Cardiac fibroblast (primary cell): Measurements from ENCODE around the gene LEKR1.

Experiments
- DNase-seq, 2 donors: peaks; one replicate each; pipeline versions ENCODE4 v3.0.0 to v3.0.0-alpha.2; 2010; ENCODE audit warnings: low read depth in 2 of 2
- H3K4me3 ChIP-seq, 2 donors: replicated peaks in 1 of 2; 1 replicate in 1 of 2; 2 replicates in 1 of 2; pipeline ENCODE4 v1.5.1; 2011; ENCODE audit warnings: low read depth in 2 of 2, low read length in 2 of 2, mild to moderate bottlenecking in 2 of 2, moderate library complexity in 1 of 2
- TF ChIP-seq, protein P1 (sequence below): IDR thresholded peaks from one replicate; pipeline ENCODE4 v1.5.1; 2011; ENCODE audit warnings: low read depth, mild to moderate bottlenecking, low read length, inconsistent platforms

LEKR1 gene

DNA sequence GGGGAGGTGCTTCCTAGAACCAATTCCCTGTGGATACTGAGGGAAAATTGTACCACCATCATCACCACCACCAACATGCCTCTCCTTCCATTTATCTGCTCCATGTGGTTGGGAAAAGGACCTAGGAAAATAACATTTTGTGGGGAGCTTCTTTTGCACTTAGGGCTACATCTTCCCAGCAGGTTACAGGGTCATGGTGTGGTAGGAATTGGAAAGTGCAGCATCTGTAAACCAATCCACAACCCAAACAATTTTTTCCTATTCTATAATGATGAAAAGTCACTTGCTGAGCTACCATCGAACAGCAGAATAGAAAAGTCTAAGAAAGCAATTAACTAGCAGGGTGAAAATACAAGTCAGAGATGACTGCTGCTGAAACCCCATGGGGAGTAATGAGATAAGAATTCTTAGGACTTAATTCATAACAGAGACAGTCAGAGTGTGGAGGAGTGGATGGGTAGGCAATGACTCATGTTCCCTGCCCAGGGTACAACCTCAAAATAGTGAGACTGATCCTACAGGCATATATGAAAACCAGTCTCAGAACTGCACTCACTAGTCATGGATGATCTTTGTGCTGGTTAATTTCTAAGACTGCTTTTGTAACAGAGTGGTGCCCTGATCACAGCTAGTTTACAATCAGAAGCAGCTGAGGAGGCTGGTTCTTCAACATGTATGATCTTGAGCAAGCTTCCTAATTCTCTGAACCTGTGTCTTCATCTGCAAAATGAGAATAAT lies 38.1 kb upstream of the LEKR1 start:
- DNase-seq: peak; percentile 80 to 95
- TF ChIP-seq, protein P1, sequence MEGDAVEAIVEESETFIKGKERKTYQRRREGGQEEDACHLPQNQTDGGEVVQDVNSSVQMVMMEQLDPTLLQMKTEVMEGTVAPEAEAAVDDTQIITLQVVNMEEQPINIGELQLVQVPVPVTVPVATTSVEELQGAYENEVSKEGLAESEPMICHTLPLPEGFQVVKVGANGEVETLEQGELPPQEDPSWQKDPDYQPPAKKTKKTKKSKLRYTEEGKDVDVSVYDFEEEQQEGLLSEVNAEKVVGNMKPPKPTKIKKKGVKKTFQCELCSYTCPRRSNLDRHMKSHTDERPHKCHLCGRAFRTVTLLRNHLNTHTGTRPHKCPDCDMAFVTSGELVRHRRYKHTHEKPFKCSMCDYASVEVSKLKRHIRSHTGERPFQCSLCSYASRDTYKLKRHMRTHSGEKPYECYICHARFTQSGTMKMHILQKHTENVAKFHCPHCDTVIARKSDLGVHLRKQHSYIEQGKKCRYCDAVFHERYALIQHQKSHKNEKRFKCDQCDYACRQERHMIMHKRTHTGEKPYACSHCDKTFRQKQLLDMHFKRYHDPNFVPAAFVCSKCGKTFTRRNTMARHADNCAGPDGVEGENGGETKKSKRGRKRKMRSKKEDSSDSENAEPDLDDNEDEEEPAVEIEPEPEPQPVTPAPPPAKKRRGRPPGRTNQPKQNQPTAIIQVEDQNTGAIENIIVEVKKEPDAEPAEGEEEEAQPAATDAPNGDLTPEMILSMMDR: no peak
- no peak overlapping the region for H3K4me3 ChIP-seq

DNA sequence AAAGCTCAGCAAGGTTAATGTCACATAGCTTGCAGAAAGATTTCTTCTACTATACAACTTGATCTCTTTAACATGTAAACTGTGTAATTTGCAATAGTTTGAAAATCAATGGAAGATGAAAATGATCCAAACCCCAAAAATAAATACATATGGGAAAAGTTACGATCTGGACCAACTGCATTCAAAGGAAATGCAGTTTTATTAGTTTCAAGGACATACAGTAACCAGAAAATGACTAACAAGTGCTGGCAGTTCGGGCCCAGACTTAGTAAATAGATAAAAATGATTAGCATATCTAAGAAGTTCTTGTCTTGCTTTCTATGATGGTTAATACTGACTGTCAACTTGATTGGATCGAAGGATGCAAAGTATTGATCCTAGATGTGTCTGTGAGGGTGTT lies 37.3 kb upstream of the LEKR1 start:
- H3K4me3 ChIP-seq: no peak overlapping the region
- DNase-seq: peak in 1 of 2 donors; percentile 39
- TF ChIP-seq, protein P1: no peak

DNA sequence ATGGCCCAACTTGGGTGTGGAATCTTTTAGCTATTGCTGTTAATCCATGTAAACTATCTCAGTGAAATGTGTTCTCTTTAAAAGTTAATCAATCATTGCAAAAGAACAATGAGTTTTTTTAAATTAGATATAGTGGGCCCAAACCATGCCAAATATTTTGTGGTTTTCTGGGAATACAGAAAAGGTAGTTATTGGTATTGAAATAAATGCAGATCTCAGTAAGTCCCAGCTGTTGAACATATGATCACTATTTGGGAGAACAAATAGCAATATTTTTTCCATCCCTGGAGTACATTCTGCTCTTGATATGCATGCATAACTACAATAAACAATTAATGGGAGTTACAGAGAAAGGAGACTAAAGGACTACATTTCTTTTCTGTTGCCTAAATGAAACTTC lies 36.0 kb upstream of the LEKR1 start:
- no peak overlapping the region for H3K4me3 ChIP-seq
- TF ChIP-seq, protein P1: no peak
- no peak for DNase-seq

DNA sequence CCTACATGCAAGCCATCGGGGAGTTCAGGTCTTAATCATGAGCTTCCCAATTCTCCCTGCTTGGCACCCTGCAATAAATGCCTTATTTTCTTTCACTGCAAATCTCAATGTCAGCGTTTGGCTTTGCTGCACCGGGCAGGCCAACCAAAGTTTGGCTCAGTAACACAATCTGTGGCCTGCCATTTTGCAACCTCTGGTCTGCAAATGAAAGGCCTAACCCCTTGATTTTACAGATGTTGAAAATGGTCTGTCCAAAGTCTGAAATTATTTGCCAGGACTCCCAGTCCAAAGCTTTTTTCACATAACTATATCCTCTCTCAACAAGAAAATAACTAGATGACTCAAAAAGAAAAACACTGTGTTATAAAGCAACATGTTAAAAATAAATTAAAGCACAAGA lies 34.0 kb upstream of the LEKR1 start:
- peak in 1 of 2 donors; percentile 22 for DNase-seq
- no peak overlapping the region for H3K4me3 ChIP-seq
- TF ChIP-seq, protein P1: no peak

DNA sequence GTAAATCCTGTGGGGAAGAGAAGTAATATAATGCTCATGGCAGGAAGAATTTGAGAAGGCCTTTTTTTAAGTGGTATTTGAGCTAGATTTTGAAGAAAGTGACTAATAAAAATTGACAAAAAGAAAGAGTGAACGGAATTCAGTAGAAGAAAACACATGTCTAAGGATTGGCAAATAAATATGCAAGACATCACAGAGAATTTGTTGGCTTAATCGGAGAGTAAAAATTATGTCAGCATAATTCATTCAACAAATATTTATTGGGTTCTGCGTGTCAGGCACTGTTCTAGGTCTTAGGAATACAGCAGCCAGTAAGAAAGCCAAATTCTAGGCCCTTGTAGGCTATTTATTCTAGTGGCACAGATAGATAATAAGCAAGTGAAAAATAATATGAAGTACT lies 33.6 kb upstream of the LEKR1 start:
- H3K4me3 ChIP-seq: no peak overlapping the region
- peak in 1 of 2 donors; percentile 27 for DNase-seq
- TF ChIP-seq, protein P1: no peak

DNA sequence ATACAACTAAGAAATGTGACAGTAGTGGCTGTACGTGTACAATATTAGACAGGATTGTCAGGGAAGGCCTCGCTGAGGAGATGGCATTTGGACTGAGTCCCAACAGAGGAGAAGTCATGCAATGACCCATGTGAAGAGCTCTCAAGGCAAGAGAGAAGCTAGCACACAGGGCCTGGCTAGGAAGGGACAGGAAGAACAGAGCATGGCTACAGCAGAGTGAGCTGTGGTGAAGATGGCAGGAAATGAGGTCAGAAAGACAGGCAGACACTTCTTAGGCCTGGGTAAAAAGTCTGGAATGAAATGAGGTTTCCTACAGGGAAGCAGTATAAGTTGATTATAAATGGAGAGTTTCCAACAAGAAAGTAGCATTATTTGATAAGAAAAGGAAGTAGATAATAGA lies 33.2 kb upstream of the LEKR1 start:
- peak in 1 of 2 donors; percentile 49 for DNase-seq
- TF ChIP-seq, protein P1: no peak
- no peak overlapping the region for H3K4me3 ChIP-seq

DNA sequence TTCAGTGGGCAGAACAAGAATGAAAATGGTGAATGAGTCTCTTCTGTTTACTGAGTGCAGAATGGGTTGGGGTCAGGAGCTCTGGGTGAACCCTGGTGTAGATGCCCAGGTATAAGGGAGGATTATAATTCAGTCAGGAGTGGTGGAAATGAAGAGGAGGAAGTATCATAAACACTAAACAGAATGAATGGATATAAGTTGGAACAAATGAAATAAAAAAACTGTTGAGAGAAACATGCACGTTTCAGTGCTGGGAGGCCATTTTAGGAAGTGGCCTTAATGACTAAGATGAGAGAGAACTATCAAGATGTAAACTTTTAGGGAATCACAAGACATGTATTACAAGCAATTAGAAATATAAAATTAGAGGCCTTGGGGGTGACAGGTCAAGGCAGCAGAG lies 32.8 kb upstream of the LEKR1 start:
- TF ChIP-seq, protein P1: no peak
- no peak overlapping the region for H3K4me3 ChIP-seq
- no peak for DNase-seq
